PC-9 (cell line): Measurements from ENCODE around the gene NDNF.

Experiments
- CTCF ChIP-seq: fragments of 200-600 bp; sonication (generic); conservative IDR thresholded peaks from 2 replicates; pipeline ENCODE4 v1.6.1; 2017; ENCODE audit warnings: mixed run types, antibody characterized with exemption, mild to moderate bottlenecking, moderate library complexity
- EZH2 ChIP-seq: fragments of 200-600 bp; sonication (generic); IDR thresholded peaks from 2 replicates; pipeline ENCODE4 v1.8.0; 2017; ENCODE audit warnings: antibody characterized with exemption, low read depth

- TF ChIP-seq CTCF, result no peak
- TF ChIP-seq EZH2, result no peak
Observed at GRCh38 chr4:121015421-121015820, 56.9 kb downstream of the NDNF start.
